Adrenal gland (tissue), 5 donors: Measurements from ENCODE around the gene AGPS.

Experiments used
- CTCF ChIP-seq, 6 experiments: fragments of 450-650 bp in 4 of 6; fragments of 200-600 bp in 2 of 6; sonication (generic) in 1 of 6; IDR thresholded peaks; 1 replicate in 5 of 6; 2 replicates in 1 of 6; pipeline versions ENCODE4 v1.5.1 to v1.8.0; 2016 to 2021; ENCODE audit warnings: antibody characterized with exemption in 6 of 6, mild to moderate bottlenecking in 2 of 6, moderate library complexity in 1 of 6
- POLR2A ChIP-seq, 2 donors: fragments of 450-650 bp; IDR thresholded peaks; one replicate each; pipeline ENCODE4 v1.6.1; 2017; ENCODE audit warnings: antibody characterized with exemption in 2 of 2, mild to moderate bottlenecking in 2 of 2, moderate library complexity in 1 of 2
- donor health status: DM: no; HTN: no; CAD: no.

- no peak for TF ChIP-seq CTCF (IDR thresholded peaks at IDR 0.05)
- TF ChIP-seq POLR2A (IDR thresholded peaks at IDR 0.05) = no peak
Measured at GRCh38 chr2:177400337-177400923, 7.9 kb downstream of the AGPS start.
